Neural cell (in vitro differentiated cells): ENCODE results near the gene NINJ1. TPM values are rescaled to one million over a fixed set of nuclear protein-coding genes. Genes with fewer than 3 reads are reported as not detected.

ENCODE experiments used
- H2AFZ ChIP-seq: fragments of 200-600, 300-800 bp; sonication (generic), shearing (Covaris generic); 2 replicates; pipeline ENCODE4 v1.6.0; 2014; ENCODE audit warnings: low read depth, mild to moderate bottlenecking, antibody characterized with exemption, low read length, moderate library complexity
- H3F3A ChIP-seq: fragments of 200-600 bp; shearing (Covaris generic); 2 replicates; pipeline ENCODE4 v1.6.1; 2016; ENCODE audit warnings: mild to moderate bottlenecking, moderate library complexity, mixed read lengths, antibody characterized with exemption, low read length; ENCODE audit not compliant: insufficient read depth, poor library complexity, severe bottlenecking
- H3K27ac ChIP-seq: fragments of 200-600, 300-800 bp; sonication (generic), shearing (Covaris generic); 2 replicates; pipeline ENCODE4 v1.5.1; 2014; ENCODE audit warnings: mild to moderate bottlenecking, low read length, moderate library complexity
- H3K27me3 ChIP-seq: fragments of 300-800, 200-600 bp; sonication (generic), shearing (Covaris generic); 2 replicates; pipeline ENCODE4 v1.6.0; 2014; ENCODE audit warnings: mild to moderate bottlenecking, low read depth, low read length, moderate library complexity; ENCODE audit not compliant: insufficient read depth
- H3K36me3 ChIP-seq: fragments of 300-800, 200-600 bp; sonication (generic), shearing (Covaris generic); 2 replicates; pipeline ENCODE4 v1.5.1; 2014; ENCODE audit warnings: mild to moderate bottlenecking, antibody characterized with exemption, low read length, moderate library complexity; ENCODE audit not compliant: insufficient read depth
- H3K4me2 ChIP-seq: fragments of 300-800, 200-600 bp; sonication (generic), shearing (Covaris generic); 2 replicates; pipeline ENCODE4 v1.6.0; 2014; ENCODE audit warnings: mild to moderate bottlenecking, low read length
- H3K4me3 ChIP-seq: fragments of 300-800, 200-600 bp; sonication (generic), shearing (Covaris generic); 2 replicates; pipeline ENCODE4 v1.5.1; 2014; ENCODE audit warnings: mild to moderate bottlenecking, low read length, moderate library complexity
- H3K79me2 ChIP-seq: fragments of 200-600 bp; shearing (Covaris generic); replicated peaks from 2 replicates; pipeline ENCODE4 v1.6.0; 2014; ENCODE audit warnings: mild to moderate bottlenecking, low read length, moderate library complexity; ENCODE audit not compliant: insufficient read depth
- H3K9ac ChIP-seq: fragments of 300-800, 200-600 bp; sonication (generic), shearing (Covaris generic); 2 replicates; pipeline ENCODE4 v1.6.1; 2016; ENCODE audit warnings: mild to moderate bottlenecking, low read length, mixed read lengths
- H3K9me2 ChIP-seq: fragments of 200-600 bp; shearing (Covaris generic); 2 replicates; pipeline ENCODE4 v1.6.1; 2016; ENCODE audit warnings: mild to moderate bottlenecking, low read length, mixed read lengths; ENCODE audit not compliant: insufficient read depth
- H3K9me3 ChIP-seq: fragments of 200-600, 300-800 bp; sonication (generic), shearing (Covaris generic); 2 replicates; pipeline ENCODE4 v1.6.1; 2016; ENCODE audit warnings: mild to moderate bottlenecking, mixed run types, low read length, moderate library complexity, mixed read lengths
- H4K20me1 ChIP-seq: fragments of 200-600 bp; shearing (Covaris generic); 2 replicates; pipeline ENCODE4 v1.6.1; 2016; ENCODE audit warnings: mild to moderate bottlenecking, mixed run types; ENCODE audit not compliant: insufficient read depth
- EP300 ChIP-seq: fragments of 450-650 bp; conservative IDR thresholded peaks from 2 replicates; pipeline ENCODE4 v1.6.1; 2014; ENCODE audit warnings: antibody characterized with exemption, mild to moderate bottlenecking, moderate library complexity; ENCODE audit not compliant: poor library complexity, severe bottlenecking
- EZH2 ChIP-seq: fragments of 200-600, 300-800 bp; shearing (Covaris generic), sonication (generic); IDR thresholded peaks from 2 replicates; pipeline ENCODE4 v1.6.1; 2014; ENCODE audit warnings: antibody characterized with exemption, low read length, borderline replicate concordance, mild to moderate bottlenecking; ENCODE audit not compliant: insufficient read depth, poor library complexity, severe bottlenecking
- MXI1 ChIP-seq: fragments of 450-650 bp; conservative IDR thresholded peaks from 2 replicates; pipeline ENCODE4 v1.6.1; 2014; ENCODE audit warnings: antibody characterized with exemption, mild to moderate bottlenecking; ENCODE audit not compliant: poor library complexity, severe bottlenecking
- POLR2AphosphoS5 ChIP-seq: IDR thresholded peaks from 2 replicates; pipeline ENCODE4 v1.6.1; 2012
- RAD21 ChIP-seq: fragments of 450-650 bp; conservative IDR thresholded peaks from 2 replicates; pipeline ENCODE4 v1.6.1; 2014; ENCODE audit warnings: antibody characterized with exemption, mild to moderate bottlenecking, moderate library complexity
- SMC3 ChIP-seq: fragments of 450-650 bp; conservative IDR thresholded peaks from 2 replicates; pipeline ENCODE4 v1.6.1; 2014; ENCODE audit warnings: antibody characterized with exemption, mild to moderate bottlenecking, moderate library complexity; ENCODE audit not compliant: poor library complexity
- TAF1 ChIP-seq: IDR thresholded peaks from 2 replicates; pipeline ENCODE4 v1.6.1; 2012; ENCODE audit warnings: low read depth
- polyA plus RNA-seq: library from polyadenylated mRNA; depleted of rRNA; stranded (reverse); fragments of >200 nt; gene quantifications from 2 replicates; pipeline ENCODE4 v1.2.3, GENCODE V29; 2014
- TF ChIP-seq, protein P1 (sequence below): IDR thresholded peaks from 2 replicates; pipeline ENCODE4 v1.6.1; 2012; ENCODE audit warnings: borderline replicate concordance
- TF ChIP-seq, protein P2 (sequence below): fragments of 450-650 bp; IDR thresholded peaks from 2 replicates; pipeline ENCODE4 v1.5.1; 2014; ENCODE audit warnings: antibody characterized with exemption, mild to moderate bottlenecking, moderate library complexity; ENCODE audit not compliant: poor library complexity, severe bottlenecking

The NINJ1 gene
- polyA plus RNA-seq, 1 donor from 2014 or later = 2.7 TPM

DNA sequence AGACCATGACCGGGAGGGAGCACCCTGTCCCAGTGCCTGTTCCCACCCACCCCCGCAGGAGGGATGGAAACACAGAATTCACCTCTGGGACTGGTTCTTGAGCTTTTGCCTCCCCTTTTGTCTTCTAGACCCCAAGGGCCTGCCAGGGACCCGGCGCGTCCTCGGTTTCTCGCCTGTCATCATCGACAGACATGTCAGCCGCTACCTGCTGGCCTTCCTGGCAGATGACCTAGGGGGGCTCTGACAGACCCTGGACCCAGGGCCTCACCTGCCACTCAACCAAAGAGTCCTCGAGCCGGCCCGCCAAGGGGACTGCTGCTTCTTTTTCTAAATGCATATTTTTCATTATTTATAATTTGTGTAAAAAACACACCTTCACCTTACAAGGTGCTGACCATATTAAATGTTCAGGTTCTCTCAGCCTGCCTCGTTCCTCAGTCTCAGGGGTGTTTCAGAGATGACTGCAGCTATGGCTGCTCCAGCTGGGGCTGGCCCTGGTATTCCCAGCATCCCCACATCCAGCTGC is 21.1 kb downstream of the NINJ1 start:
- Histone ChIP-seq H3K9me2 (no peaks in the 10 kb centered on the region), H2AFZ (no peak overlapping the region), H3K27me3 (no peaks in the 10 kb centered on the region), H3K4me3 (no peak overlapping the region), H3K79me2 (no peaks in the 10 kb centered on the region), H3F3A (no peaks in the 10 kb centered on the region), H4K20me1 (no peaks in the 10 kb centered on the region), H3K4me2 (no peak overlapping the region), H3K9ac (no peak overlapping the region), H3K27ac (no peak overlapping the region), H3K36me3 (no peaks in the 10 kb centered on the region), H3K9me3 (no peaks in the 10 kb centered on the region)
- TF ChIP-seq EZH2 (no peak), EP300 (no peak), TAF1 (no peak), SMC3 (no peak), MXI1 (no peak), POLR2AphosphoS5 (no peak), RAD21 (no peak)
- TF ChIP-seq, protein P1, sequence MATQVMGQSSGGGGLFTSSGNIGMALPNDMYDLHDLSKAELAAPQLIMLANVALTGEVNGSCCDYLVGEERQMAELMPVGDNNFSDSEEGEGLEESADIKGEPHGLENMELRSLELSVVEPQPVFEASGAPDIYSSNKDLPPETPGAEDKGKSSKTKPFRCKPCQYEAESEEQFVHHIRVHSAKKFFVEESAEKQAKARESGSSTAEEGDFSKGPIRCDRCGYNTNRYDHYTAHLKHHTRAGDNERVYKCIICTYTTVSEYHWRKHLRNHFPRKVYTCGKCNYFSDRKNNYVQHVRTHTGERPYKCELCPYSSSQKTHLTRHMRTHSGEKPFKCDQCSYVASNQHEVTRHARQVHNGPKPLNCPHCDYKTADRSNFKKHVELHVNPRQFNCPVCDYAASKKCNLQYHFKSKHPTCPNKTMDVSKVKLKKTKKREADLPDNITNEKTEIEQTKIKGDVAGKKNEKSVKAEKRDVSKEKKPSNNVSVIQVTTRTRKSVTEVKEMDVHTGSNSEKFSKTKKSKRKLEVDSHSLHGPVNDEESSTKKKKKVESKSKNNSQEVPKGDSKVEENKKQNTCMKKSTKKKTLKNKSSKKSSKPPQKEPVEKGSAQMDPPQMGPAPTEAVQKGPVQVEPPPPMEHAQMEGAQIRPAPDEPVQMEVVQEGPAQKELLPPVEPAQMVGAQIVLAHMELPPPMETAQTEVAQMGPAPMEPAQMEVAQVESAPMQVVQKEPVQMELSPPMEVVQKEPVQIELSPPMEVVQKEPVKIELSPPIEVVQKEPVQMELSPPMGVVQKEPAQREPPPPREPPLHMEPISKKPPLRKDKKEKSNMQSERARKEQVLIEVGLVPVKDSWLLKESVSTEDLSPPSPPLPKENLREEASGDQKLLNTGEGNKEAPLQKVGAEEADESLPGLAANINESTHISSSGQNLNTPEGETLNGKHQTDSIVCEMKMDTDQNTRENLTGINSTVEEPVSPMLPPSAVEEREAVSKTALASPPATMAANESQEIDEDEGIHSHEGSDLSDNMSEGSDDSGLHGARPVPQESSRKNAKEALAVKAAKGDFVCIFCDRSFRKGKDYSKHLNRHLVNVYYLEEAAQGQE = no peak
- TF ChIP-seq, protein P2, sequence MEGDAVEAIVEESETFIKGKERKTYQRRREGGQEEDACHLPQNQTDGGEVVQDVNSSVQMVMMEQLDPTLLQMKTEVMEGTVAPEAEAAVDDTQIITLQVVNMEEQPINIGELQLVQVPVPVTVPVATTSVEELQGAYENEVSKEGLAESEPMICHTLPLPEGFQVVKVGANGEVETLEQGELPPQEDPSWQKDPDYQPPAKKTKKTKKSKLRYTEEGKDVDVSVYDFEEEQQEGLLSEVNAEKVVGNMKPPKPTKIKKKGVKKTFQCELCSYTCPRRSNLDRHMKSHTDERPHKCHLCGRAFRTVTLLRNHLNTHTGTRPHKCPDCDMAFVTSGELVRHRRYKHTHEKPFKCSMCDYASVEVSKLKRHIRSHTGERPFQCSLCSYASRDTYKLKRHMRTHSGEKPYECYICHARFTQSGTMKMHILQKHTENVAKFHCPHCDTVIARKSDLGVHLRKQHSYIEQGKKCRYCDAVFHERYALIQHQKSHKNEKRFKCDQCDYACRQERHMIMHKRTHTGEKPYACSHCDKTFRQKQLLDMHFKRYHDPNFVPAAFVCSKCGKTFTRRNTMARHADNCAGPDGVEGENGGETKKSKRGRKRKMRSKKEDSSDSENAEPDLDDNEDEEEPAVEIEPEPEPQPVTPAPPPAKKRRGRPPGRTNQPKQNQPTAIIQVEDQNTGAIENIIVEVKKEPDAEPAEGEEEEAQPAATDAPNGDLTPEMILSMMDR = no peak

DNA sequence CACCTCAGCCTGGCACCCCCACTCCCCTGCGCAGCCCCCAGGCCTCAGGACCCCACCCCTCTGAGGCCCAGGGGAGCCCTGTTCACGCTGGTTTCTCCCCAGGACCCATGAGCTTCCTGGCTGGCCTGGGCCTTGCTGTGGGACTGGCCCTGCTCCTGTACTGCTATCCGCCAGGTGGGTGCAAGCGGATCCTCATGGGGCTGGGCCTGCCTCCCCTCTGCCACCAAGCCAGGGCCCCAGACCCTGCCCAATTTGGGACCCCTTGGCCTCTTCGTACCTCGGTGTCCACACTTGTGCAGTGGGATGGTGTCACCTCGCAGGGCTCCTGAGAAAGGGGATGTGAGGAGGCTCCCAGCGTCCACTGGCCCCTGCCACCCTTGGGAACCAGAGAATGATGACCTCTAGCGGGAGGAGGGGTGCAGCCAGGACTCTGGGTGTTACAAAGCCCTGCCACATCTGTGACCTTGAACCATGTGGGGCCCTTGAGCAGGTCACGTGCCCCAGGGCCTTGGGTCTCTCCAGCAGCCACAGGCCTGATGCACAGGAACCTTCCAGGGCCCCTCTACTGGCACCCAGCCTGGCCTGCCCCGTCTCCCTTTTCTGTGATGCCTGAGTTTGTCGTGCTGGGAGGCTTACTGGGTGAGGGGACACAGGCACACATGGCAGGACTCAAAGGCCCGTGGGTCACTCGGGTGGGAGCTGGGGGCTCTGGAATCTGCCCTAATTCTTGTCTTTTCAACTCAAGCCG is 21.8 kb downstream of the NINJ1 start:
- H3K4me3 ChIP-seq = no peak overlapping the region
- no peaks in the 10 kb centered on the region for H3K9me2 ChIP-seq
- H3K27me3 ChIP-seq = no peaks in the 10 kb centered on the region
- H3K9me3 ChIP-seq = no peaks in the 10 kb centered on the region
- H3K36me3 ChIP-seq = no peaks in the 10 kb centered on the region
- no peak overlapping the region for H3K4me2 ChIP-seq
- H3K9ac ChIP-seq = no peak overlapping the region
- no peak for TF ChIP-seq TAF1
- TF ChIP-seq POLR2AphosphoS5 = no peak
- no peak for TF ChIP-seq RAD21
- TF ChIP-seq, protein P2 = no peak
- TF ChIP-seq MXI1 = no peak
- no peak for TF ChIP-seq SMC3
- TF ChIP-seq EZH2 = no peak
- TF ChIP-seq, protein P1 = no peak
- no peak for TF ChIP-seq EP300
- no peaks in the 10 kb centered on the region for H3K79me2 ChIP-seq
- H3F3A ChIP-seq = no peaks in the 10 kb centered on the region
- no peaks in the 10 kb centered on the region for H4K20me1 ChIP-seq
- no peak overlapping the region for H2AFZ ChIP-seq
- no peak overlapping the region for H3K27ac ChIP-seq
